Endometrial microvascular endothelial cells (primary cell): ENCODE results near the gene RGL4. TPM values are rescaled to one million over a fixed set of nuclear protein-coding genes. Genes with fewer than 3 reads are reported as not detected.
"Not testable (repeated sequence)": the region's sequence is repeated elsewhere in the genome, so short reads cannot be mapped to it uniquely, and the experiment has no call there.

Experiments
- in situ Hi-C: cut with HindIII; loops from 2 replicates; pipeline ENCODE4 v1.10.0; 2017; ENCODE audit warnings: low sequenced_read_pairs, low pct_unique_long_range_greater_than_20kb; ENCODE audit errors: inconsistent ontology term
- total RNA-seq: library from RNA; depleted of rRNA; stranded (reverse); fragments of >200 nt; gene quantifications from one replicate; pipeline ENCODE4 v1.2.3, GENCODE V29; 2015; ENCODE audit errors: inconsistent ontology term

RGL4 gene
- total RNA-seq, 1 donor from 2014 or later = not detected

- in situ Hi-C loops = no loop called here
Observed at GRCh38 chr22:23718371-23719165, 27.8 kb downstream of the RGL4 start.

- in situ Hi-C loops = no loop called here
Observed at GRCh38 chr22:23720855-23721254, 30.0 kb downstream of the RGL4 start.

GRCh38 chr22:23722160-23722559 is 31.3 kb downstream of the RGL4 start:
- in situ Hi-C loops = no loop called here

- in situ Hi-C loops = no loop called here
Observed at GRCh38 chr22:23722724-23723123, 31.9 kb downstream of the RGL4 start.

- in situ Hi-C loops = not testable (repeated sequence)
Observed at GRCh38 chr22:23728108-23728507, 37.3 kb downstream of the RGL4 start.

- in situ Hi-C loops = no loop called here
Observed at GRCh38 chr22:23737696-23738095, 46.9 kb downstream of the RGL4 start.

GRCh38 chr22:23742505-23743264 is 51.9 kb downstream of the RGL4 start:
- in situ Hi-C loops = no loop called here

GRCh38 chr22:23743303-23743705 is 52.5 kb downstream of the RGL4 start:
- in situ Hi-C loops = no loop called here

GRCh38 chr22:23744001-23744400 is 53.2 kb downstream of the RGL4 start:
- in situ Hi-C loops = no loop called here

GRCh38 chr22:23744485-23744884 is 53.7 kb downstream of the RGL4 start:
- in situ Hi-C loops = no loop called here

GRCh38 chr22:23745791-23746190 is 55.0 kb downstream of the RGL4 start:
- in situ Hi-C loops = no loop called here

Other genes with a start within 250 kb of the RGL4 start
- not detected for gene IGLL1, start 110.7 kb upstream of the RGL4 start, total RNA-seq
- not detected for gene DRICH1, start 58.7 kb upstream of the RGL4 start, total RNA-seq
- 1.6 TPM for gene ZNF70, start 60.1 kb downstream of the RGL4 start, total RNA-seq
- gene VPREB3, start 63.4 kb downstream of the RGL4 start, total RNA-seq = not detected
- not detected for gene C22orf15, start 72.0 kb downstream of the RGL4 start, total RNA-seq
- 9.7 TPM for gene CHCHD10, start 77.0 kb downstream of the RGL4 start, total RNA-seq
- 2.4 TPM for gene MMP11, start 81.8 kb downstream of the RGL4 start, total RNA-seq
- 141 TPM for gene SMARCB1, start 96.0 kb downstream of the RGL4 start, total RNA-seq
- not detected for gene DERL3, start 148.0 kb downstream of the RGL4 start, total RNA-seq
- 4.7 TPM for gene SLC2A11, start 166.9 kb downstream of the RGL4 start, total RNA-seq
- 414 TPM for gene MIF, start 203.4 kb downstream of the RGL4 start, total RNA-seq